Liver (tissue), 9 donors: ENCODE results near the gene RGS17. TPM values are rescaled to one million over a fixed set of nuclear protein-coding genes. Genes with fewer than 3 reads are reported as not detected.

Source experiments
- DNase-seq: peaks from one replicate; pipeline ENCODE4 v3.0.0-alpha.2; 2017; ENCODE audit warnings: low spot score
- H3K27ac ChIP-seq, 2 donors: one replicate each; pipeline ENCODE4 v1.7.0; 2013; ENCODE audit warnings: inconsistent platforms in 2 of 2, low read length in 2 of 2, control low read depth in 1 of 2, low read depth in 1 of 2, mild to moderate bottlenecking in 1 of 2
- H3K27me3 ChIP-seq, 4 donors: one replicate each; pipeline versions ENCODE4 v1.6.1 to v1.7.0; 2013; ENCODE audit warnings: low read length in 3 of 4, inconsistent platforms in 1 of 4, mild to moderate bottlenecking in 1 of 4, moderate library complexity in 1 of 4; ENCODE audit not compliant: control insufficient read depth in 4 of 4, insufficient read depth in 4 of 4
- H3K36me3 ChIP-seq, 4 donors: one replicate each; pipeline versions ENCODE4 v1.6.1 to v1.7.0; 2013; ENCODE audit warnings: low read length in 3 of 4, mild to moderate bottlenecking in 3 of 4, low read depth in 1 of 4, moderate library complexity in 1 of 4; ENCODE audit not compliant: control insufficient read depth in 4 of 4, insufficient read depth in 3 of 4
- H3K4me1 ChIP-seq, 4 donors: one replicate each; pipeline versions ENCODE4 v1.6.1 to v1.7.0; 2013; ENCODE audit warnings: low read length in 3 of 4, mild to moderate bottlenecking in 3 of 4, moderate library complexity in 1 of 4; ENCODE audit not compliant: control insufficient read depth in 4 of 4, insufficient read depth in 4 of 4
- H3K4me3 ChIP-seq, 3 donors: one replicate each; pipeline versions ENCODE4 v1.6.1 to v1.7.0; 2013; ENCODE audit warnings: low read length in 3 of 3, control low read depth in 1 of 3, low read depth in 1 of 3, mild to moderate bottlenecking in 1 of 3
- H3K9ac ChIP-seq, 2 donors: one replicate each; pipeline ENCODE4 v1.7.0; 2013; ENCODE audit warnings: low read length in 2 of 2, mild to moderate bottlenecking in 2 of 2, moderate library complexity in 2 of 2, control low read depth in 1 of 2, low read depth in 1 of 2
- H3K9me3 ChIP-seq, 4 donors: one replicate each; pipeline versions ENCODE4 v1.6.1 to v1.7.0; 2013; ENCODE audit warnings: low read length in 3 of 4; ENCODE audit not compliant: control insufficient read depth in 4 of 4
- CTCF ChIP-seq: fragments of 150-350 bp; IDR thresholded peaks from 2 replicates; pipeline ENCODE4 v1.5.1; 2017; ENCODE audit warnings: improper control_type of control experiment, low read depth, low read length; ENCODE audit not compliant: missing input control
- EGR1 ChIP-seq, 2 donors: IDR thresholded peaks; 2 replicates each; pipeline ENCODE4 v1.6.1; 2016 to 2018; ENCODE audit warnings: antibody characterized with exemption in 2 of 2, low read depth in 2 of 2
- FOXA1 ChIP-seq: IDR thresholded peaks from 2 replicates; pipeline ENCODE4 v1.6.1; 2016; ENCODE audit warnings: antibody characterized with exemption
- FOXA2 ChIP-seq: IDR thresholded peaks from 2 replicates; pipeline ENCODE4 v1.6.1; 2016; ENCODE audit warnings: antibody characterized with exemption
- GABPA ChIP-seq, 2 donors: IDR thresholded peaks in 1 of 2; conservative IDR thresholded peaks in 1 of 2; 2 replicates each; pipeline ENCODE4 v1.6.1; 2016; ENCODE audit warnings: antibody characterized with exemption in 2 of 2, mild to moderate bottlenecking in 1 of 2, moderate library complexity in 1 of 2
- HNF4A ChIP-seq, 2 donors: conservative IDR thresholded peaks; 2 replicates each; pipeline ENCODE4 v1.6.1; 2016; ENCODE audit warnings: antibody characterized with exemption in 2 of 2, mild to moderate bottlenecking in 2 of 2
- HNF4G ChIP-seq: IDR thresholded peaks from 2 replicates; pipeline ENCODE4 v1.6.1; 2016; ENCODE audit warnings: antibody characterized with exemption
- JUND ChIP-seq, 2 donors: IDR thresholded peaks; 2 replicates each; pipeline ENCODE4 v1.6.1; 2016; ENCODE audit warnings: antibody characterized with exemption in 2 of 2
- MAX ChIP-seq: IDR thresholded peaks from 2 replicates; pipeline ENCODE4 v1.6.1; 2016; ENCODE audit warnings: antibody characterized with exemption
- NR2F2 ChIP-seq: IDR thresholded peaks from 2 replicates; pipeline ENCODE4 v1.6.1; 2016; ENCODE audit warnings: antibody characterized with exemption
- RAD21 ChIP-seq, 2 donors: IDR thresholded peaks; 2 replicates each; pipeline ENCODE4 v1.6.1; 2016; ENCODE audit warnings: antibody characterized with exemption in 2 of 2, mild to moderate bottlenecking in 2 of 2
- RXRA ChIP-seq, 2 donors: IDR thresholded peaks; 2 replicates each; pipeline ENCODE4 v1.6.1; 2017 to 2018; ENCODE audit warnings: antibody characterized with exemption in 2 of 2, mild to moderate bottlenecking in 1 of 2
- SP1 ChIP-seq: IDR thresholded peaks from 2 replicates; pipeline ENCODE4 v1.6.1; 2018; ENCODE audit warnings: antibody characterized with exemption, mild to moderate bottlenecking
- TAF1 ChIP-seq: conservative IDR thresholded peaks from 2 replicates; pipeline ENCODE4 v1.6.1; 2016; ENCODE audit warnings: antibody characterized with exemption, mild to moderate bottlenecking
- YY1 ChIP-seq: IDR thresholded peaks from 2 replicates; pipeline ENCODE4 v1.6.1; 2016; ENCODE audit warnings: antibody characterized with exemption, mild to moderate bottlenecking
- WGBS: extraction: QIAGEN DNeasy Blood & Tissue Kit; methylation state at CpG from one replicate; pipeline ENCODE4 v1.1.7; 2013; 5-methylcytosine and 5-hydroxymethylcytosine counted together
- polyA plus RNA-seq, 2 donors: library from polyadenylated mRNA; stranded (reverse) in 1 of 2; unstranded in 1 of 2; fragments of 200-250 nt in 1 of 2; fragments of >200 nt in 1 of 2; fragmentation: Nextera tagmentation in 1 of 2; extraction: Ambion mirVana in 1 of 2; gene quantifications; one replicate each; pipeline versions ENCODE4 v1.2.1 to v1.2.3, GENCODE V29; 2013 to 2015
- total RNA-seq, 2 donors: library from RNA; depleted of rRNA; stranded (reverse); fragments of >200 nt; gene quantifications; one replicate each; pipeline ENCODE4 v1.2.3, GENCODE V29; 2014
- TF ChIP-seq, protein P1 (sequence below): IDR thresholded peaks from 2 replicates; pipeline ENCODE4 v1.6.1; 2016; ENCODE audit warnings: antibody characterized with exemption
- TF ChIP-seq, protein P2 (sequence below): IDR thresholded peaks from 2 replicates; pipeline ENCODE4 v1.6.1; 2016; ENCODE audit warnings: antibody characterized with exemption, mild to moderate bottlenecking
- TF ChIP-seq, protein P3 (sequence below): IDR thresholded peaks from 2 replicates; pipeline ENCODE4 v1.6.1; 2016; ENCODE audit warnings: antibody characterized with exemption
- donor health status: healthy.
- donor health status: healthy.
- donor health status: healthy.
- donor health status: healthy.
- donor health status: healthy.

Gene RGS17
- total and polyA plus RNA-seq, 4 donors, result under 0.01 to 0.09 (median 0.03) TPM

DNA sequence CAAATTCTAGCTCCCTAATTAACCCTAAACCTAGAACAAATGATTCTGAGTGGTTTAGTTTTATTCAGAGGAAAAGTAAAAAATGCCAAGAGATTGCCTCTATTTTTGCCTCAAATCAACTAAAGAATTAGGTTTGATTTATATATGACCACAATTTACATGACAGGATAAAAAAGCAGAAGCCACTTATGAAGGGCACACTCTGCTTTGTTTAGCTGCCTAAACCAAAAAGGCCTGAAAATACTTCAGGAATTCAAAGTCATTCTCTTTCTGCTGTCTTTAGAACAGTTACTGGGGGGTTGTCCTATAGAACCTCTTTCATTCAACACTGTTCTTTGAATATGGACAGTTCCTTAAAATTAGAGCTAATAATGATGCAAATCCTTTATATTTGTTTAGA is 153.5 kb downstream of the RGS17 start:
- H3K27ac ChIP-seq, result no peak overlapping the region
- H3K4me3 ChIP-seq, result no peak overlapping the region
- H3K27me3 ChIP-seq, result no peaks in the 10 kb centered on the region
- no peak overlapping the region for H3K9ac ChIP-seq
- H3K36me3 ChIP-seq, result peaks cover 0 to 6% (median 4%) of the 10 kb centered on the region in 4 donors
- DNase-seq, result no peak
- TF ChIP-seq HNF4A (conservative IDR thresholded peaks at IDR 0.05) (no peak), SP1 (no peak), TAF1 (no peak), FOXA1 (no peak)
- H3K9me3 ChIP-seq, result no peaks in the 10 kb centered on the region
- H3K4me1 ChIP-seq, result peaks cover 7 to 18% (median 10%) of the 10 kb centered on the region in 4 donors

DNA sequence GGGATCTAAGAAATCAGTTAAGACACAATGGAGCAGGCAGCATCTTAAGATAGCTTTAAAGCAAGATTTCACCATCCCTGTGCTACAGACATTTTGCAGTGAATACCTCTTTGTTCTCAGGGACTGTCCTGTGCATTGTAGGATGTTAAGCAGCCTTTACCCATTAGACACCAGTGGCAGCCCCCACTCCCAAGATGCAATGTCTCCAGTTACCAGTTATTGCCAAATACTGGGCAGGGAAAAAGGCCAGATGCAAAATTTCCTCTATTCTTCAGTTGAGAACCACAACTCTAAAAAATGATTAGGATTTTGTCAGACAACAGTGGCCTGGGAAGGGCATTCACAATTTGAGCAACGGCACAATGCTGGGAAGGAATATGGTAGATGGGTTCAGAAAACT is 154.3 kb downstream of the RGS17 start:
- Histone ChIP-seq H3K9me3 (no peaks in the 10 kb centered on the region), H3K27me3 (no peaks in the 10 kb centered on the region), H3K27ac (no peak overlapping the region), H3K9ac (no peak overlapping the region), H3K4me1 (peaks cover 0 to 12% (median 4%) of the 10 kb centered on the region in 4 donors), H3K36me3 (peaks cover 0 to 14% (median 8%) of the 10 kb centered on the region in 4 donors), H3K4me3 (no peak overlapping the region)
- TF ChIP-seq, protein P1, sequence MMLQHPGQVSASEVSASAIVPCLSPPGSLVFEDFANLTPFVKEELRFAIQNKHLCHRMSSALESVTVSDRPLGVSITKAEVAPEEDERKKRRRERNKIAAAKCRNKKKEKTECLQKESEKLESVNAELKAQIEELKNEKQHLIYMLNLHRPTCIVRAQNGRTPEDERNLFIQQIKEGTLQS, result no peak
- TF ChIP-seq FOXA2, result no peak
- no peak for TF ChIP-seq EGR1 (IDR thresholded peaks at IDR 0.05; ENCODE audit: low read depth in 2 of 2)
- no peak for TF ChIP-seq CTCF
- no peak for TF ChIP-seq TAF1
- TF ChIP-seq JUND (IDR thresholded peaks at IDR 0.05), result no peak
- no peak for TF ChIP-seq RAD21 (IDR thresholded peaks at IDR 0.05)
- TF ChIP-seq GABPA (IDR thresholded peaks at IDR 0.05 in 1 of 2, conservative IDR thresholded peaks at IDR 0.05 in 1 of 2), result no peak
- TF ChIP-seq, protein P2, sequence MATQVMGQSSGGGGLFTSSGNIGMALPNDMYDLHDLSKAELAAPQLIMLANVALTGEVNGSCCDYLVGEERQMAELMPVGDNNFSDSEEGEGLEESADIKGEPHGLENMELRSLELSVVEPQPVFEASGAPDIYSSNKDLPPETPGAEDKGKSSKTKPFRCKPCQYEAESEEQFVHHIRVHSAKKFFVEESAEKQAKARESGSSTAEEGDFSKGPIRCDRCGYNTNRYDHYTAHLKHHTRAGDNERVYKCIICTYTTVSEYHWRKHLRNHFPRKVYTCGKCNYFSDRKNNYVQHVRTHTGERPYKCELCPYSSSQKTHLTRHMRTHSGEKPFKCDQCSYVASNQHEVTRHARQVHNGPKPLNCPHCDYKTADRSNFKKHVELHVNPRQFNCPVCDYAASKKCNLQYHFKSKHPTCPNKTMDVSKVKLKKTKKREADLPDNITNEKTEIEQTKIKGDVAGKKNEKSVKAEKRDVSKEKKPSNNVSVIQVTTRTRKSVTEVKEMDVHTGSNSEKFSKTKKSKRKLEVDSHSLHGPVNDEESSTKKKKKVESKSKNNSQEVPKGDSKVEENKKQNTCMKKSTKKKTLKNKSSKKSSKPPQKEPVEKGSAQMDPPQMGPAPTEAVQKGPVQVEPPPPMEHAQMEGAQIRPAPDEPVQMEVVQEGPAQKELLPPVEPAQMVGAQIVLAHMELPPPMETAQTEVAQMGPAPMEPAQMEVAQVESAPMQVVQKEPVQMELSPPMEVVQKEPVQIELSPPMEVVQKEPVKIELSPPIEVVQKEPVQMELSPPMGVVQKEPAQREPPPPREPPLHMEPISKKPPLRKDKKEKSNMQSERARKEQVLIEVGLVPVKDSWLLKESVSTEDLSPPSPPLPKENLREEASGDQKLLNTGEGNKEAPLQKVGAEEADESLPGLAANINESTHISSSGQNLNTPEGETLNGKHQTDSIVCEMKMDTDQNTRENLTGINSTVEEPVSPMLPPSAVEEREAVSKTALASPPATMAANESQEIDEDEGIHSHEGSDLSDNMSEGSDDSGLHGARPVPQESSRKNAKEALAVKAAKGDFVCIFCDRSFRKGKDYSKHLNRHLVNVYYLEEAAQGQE, result no peak
- no peak for TF ChIP-seq NR2F2
- no peak for TF ChIP-seq FOXA1
- TF ChIP-seq, protein P3, sequence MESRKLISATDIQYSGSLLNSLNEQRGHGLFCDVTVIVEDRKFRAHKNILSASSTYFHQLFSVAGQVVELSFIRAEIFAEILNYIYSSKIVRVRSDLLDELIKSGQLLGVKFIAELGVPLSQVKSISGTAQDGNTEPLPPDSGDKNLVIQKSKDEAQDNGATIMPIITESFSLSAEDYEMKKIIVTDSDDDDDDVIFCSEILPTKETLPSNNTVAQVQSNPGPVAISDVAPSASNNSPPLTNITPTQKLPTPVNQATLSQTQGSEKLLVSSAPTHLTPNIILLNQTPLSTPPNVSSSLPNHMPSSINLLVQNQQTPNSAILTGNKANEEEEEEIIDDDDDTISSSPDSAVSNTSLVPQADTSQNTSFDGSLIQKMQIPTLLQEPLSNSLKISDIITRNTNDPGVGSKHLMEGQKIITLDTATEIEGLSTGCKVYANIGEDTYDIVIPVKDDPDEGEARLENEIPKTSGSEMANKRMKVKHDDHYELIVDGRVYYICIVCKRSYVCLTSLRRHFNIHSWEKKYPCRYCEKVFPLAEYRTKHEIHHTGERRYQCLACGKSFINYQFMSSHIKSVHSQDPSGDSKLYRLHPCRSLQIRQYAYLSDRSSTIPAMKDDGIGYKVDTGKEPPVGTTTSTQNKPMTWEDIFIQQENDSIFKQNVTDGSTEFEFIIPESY, result no peak
- TF ChIP-seq HNF4G, result no peak
- no peak for TF ChIP-seq HNF4A (conservative IDR thresholded peaks at IDR 0.05)
- TF ChIP-seq MAX, result no peak
- TF ChIP-seq RXRA (IDR thresholded peaks at IDR 0.05), result no peak
- no peak for TF ChIP-seq SP1
- no peak for TF ChIP-seq YY1
- WGBS, result 94% methylated on average over 1 of the region's 1 CpG
- no peak for DNase-seq
